K562 (cell line): Measurements from ENCODE around the gene CTBP2. TPM values are rescaled to one million over a fixed set of nuclear protein-coding genes. Genes with fewer than 3 reads are reported as not detected.

ENCODE experiments used
- ATAC-seq: fragments of 200-7000 bp; cut with Tn5 transposase; 3 replicates; pipeline ENCODE4 v1.9.1; 2020; ENCODE audit warnings: moderate library complexity
- BruUV-seq: library from RNA; stranded (reverse); fragments of 400-500 nt; replicated peaks from 2 replicates; lab custom pipeline; 2021; lab: Mats Ljungman, UMichigan
- CTCF ChIA-PET: fragments of 300-600 bp; formaldehyde crosslinking; extraction: SDS; loops from one replicate; lab custom pipeline; 2021; ENCODE audit warnings: low intra/inter-chr PET ratio; lab: Yijun Ruan, JAX
- POLR2A ChIA-PET: fragments of 300-600, 350-650 bp; sonication (Branson Sonifier 250); formaldehyde crosslinking; extraction: SDS; loops from one replicate; lab custom pipeline; 2021; ENCODE audit warnings: antibody characterized with exemption, inconsistent platforms; lab: Yijun Ruan, JAX
- DNase-seq, 4 experiments: peaks; one replicate each; pipeline versions ENCODE4 v3.0.0 to v3.0.0-alpha.2; 2011 to 2018; ENCODE audit warnings: low spot score in 3 of 4, mixed read lengths in 3 of 4; ENCODE audit errors: extremely low read depth in 1 of 4
- FAIRE-seq: peaks from 2 replicates; lab custom pipeline; 2011; peaks lifted over from hg19 to GRCh38; lab: Jason Lieb, UNC
- H2AFZ ChIP-seq: 2 replicates; pipeline ENCODE4 v1.6.0; 2011; ENCODE audit warnings: low read depth, low read length, control low read depth, inconsistent platforms
- H3K27ac ChIP-seq: fragments of 200-600 bp; 3 replicates; pipeline ENCODE4 v1.8.0; 2011; ENCODE audit warnings: low read depth, mild to moderate bottlenecking, control low read depth, inconsistent platforms, low read length, moderate library complexity, mixed read lengths; ENCODE audit errors: extremely low read depth
- H3K27me3 ChIP-seq, 2 experiments: fragments of 300-600 bp in 1 of 2; 2 replicates in 1 of 2; 3 replicates in 1 of 2; pipeline versions ENCODE4 v1.6.0 to v1.8.0; 2011; ENCODE audit warnings: inconsistent platforms in 2 of 2, low read length in 2 of 2, mild to moderate bottlenecking in 1 of 2, mixed read lengths in 1 of 2, moderate library complexity in 1 of 2; ENCODE audit not compliant: control insufficient read depth in 2 of 2, insufficient read depth in 2 of 2
- H3K36me3 ChIP-seq: fragments of 300-600 bp; 3 replicates; pipeline ENCODE4 v1.8.0; 2011; ENCODE audit warnings: mild to moderate bottlenecking, low read length, inconsistent platforms; ENCODE audit not compliant: control insufficient read depth, insufficient read depth
- H3K4me1 ChIP-seq, 2 experiments: fragments of 200-600 bp in 1 of 2; replicated peaks in 1 of 2; 2 replicates in 1 of 2; 3 replicates in 1 of 2; pipeline versions ENCODE4 v1.5.1 to v1.8.0; 2011; ENCODE audit warnings: inconsistent platforms in 2 of 2, low read length in 2 of 2, mild to moderate bottlenecking in 1 of 2, mixed read lengths in 1 of 2, moderate library complexity in 1 of 2; ENCODE audit not compliant: control insufficient read depth in 2 of 2, insufficient read depth in 2 of 2
- H3K4me2 ChIP-seq: 2 replicates; pipeline ENCODE4 v1.6.1; 2011; ENCODE audit warnings: low read length, control low read depth, inconsistent platforms, mixed read lengths; ENCODE audit not compliant: insufficient read depth
- H3K4me3 ChIP-seq: fragments of 200-600 bp; sonication (generic), shearing (Covaris generic); 2 replicates; pipeline ENCODE4 v1.5.1; 2016; ENCODE audit warnings: control low read depth, inconsistent platforms
- H3K79me2 ChIP-seq: fragments of 200-600 bp; 3 replicates; pipeline ENCODE4 v1.8.0; 2011; ENCODE audit warnings: low read length, inconsistent platforms; ENCODE audit not compliant: control insufficient read depth, insufficient read depth
- H3K9ac ChIP-seq, 2 experiments: 2 replicates each; pipeline versions ENCODE4 v1.6.0 to v1.6.1; 2011; ENCODE audit warnings: low read depth in 2 of 2, low read length in 2 of 2, control low read depth in 1 of 2, inconsistent platforms in 1 of 2, mild to moderate bottlenecking in 1 of 2, mixed read lengths in 1 of 2; ENCODE audit not compliant: insufficient read depth in 1 of 2
- H3K9me1 ChIP-seq: one replicate; pipeline ENCODE4 v1.6.0; 2011; ENCODE audit warnings: inconsistent platforms, mild to moderate bottlenecking, low read length, moderate library complexity; ENCODE audit not compliant: control insufficient read depth, insufficient read depth
- H3K9me3 ChIP-seq: replicated peaks from 2 replicates; pipeline ENCODE4 v1.5.1; 2011; ENCODE audit warnings: low read depth, low read length, inconsistent platforms; ENCODE audit not compliant: control insufficient read depth, insufficient read depth
- H4K20me1 ChIP-seq: replicated peaks from 2 replicates; pipeline ENCODE4 v1.6.1; 2011; ENCODE audit warnings: low read length, inconsistent platforms, mixed read lengths; ENCODE audit not compliant: control insufficient read depth, insufficient read depth
- GATA2 ChIP-seq: sonication (generic); formaldehyde crosslinking; IDR thresholded peaks from 2 replicates; pipeline ENCODE4 v1.4.0; 2020; ENCODE audit warnings: mild to moderate bottlenecking, missing genetic modification reagents
- POLR3G ChIP-seq: IDR thresholded peaks from 2 replicates; pipeline ENCODE4 v1.6.1; 2011; ENCODE audit not compliant: insufficient read length, insufficient replicate concordance; ENCODE audit errors: extremely low read depth
- ZFX ChIP-seq: sonication (generic); formaldehyde crosslinking; IDR thresholded peaks from 2 replicates; pipeline ENCODE4 v1.8.0; 2022; ENCODE audit warnings: mild to moderate bottlenecking, missing genetic modification reagents, moderate library complexity
- ZNF143 ChIP-seq: sonication (generic); formaldehyde crosslinking; IDR thresholded peaks from 2 replicates; pipeline ENCODE4 v1.9.0; 2022; ENCODE audit warnings: mild to moderate bottlenecking, missing genetic modification reagents
- WGBS: fragments of 100-300 bp; shearing (Covaris generic); methylation state at CpG from one replicate; pipeline ENCODE4 v1.1.6; 2016; ENCODE audit warnings: low coverage, mixed read lengths; ENCODE audit not compliant: insufficient coverage; ENCODE audit errors: missing lambda C conversion rate; 5-methylcytosine and 5-hydroxymethylcytosine counted together
- in situ Hi-C: fragments of 300-500 bp; cut with MboI; formaldehyde crosslinking; loops from 4 replicates; pipeline ENCODE4 v1.15.0; 2018; ENCODE audit warnings: inconsistent platforms, mixed read lengths
- intact Hi-C: fragments of 100-400 bp; cut with micrococcal nuclease; formaldehyde crosslinking; loops from 2 replicates; pipeline ENCODE4 v1.14.2; 2022
- polyA plus RNA-seq, 8 experiments: library from polyadenylated mRNA; depleted of rRNA in 4 of 8; stranded (reverse) in 5 of 8; unstranded in 3 of 8; fragments of >200 nt; fragmentation: Nextera tagmentation in 2 of 8; fragmentation: Illumina TruSeq in 1 of 8; extraction: Ambion mirVana in 2 of 8; extraction: Trizol in 1 of 8; gene quantifications; 2 replicates each; pipeline versions ENCODE4 v1.2.1 to v1.2.3, GENCODE V29; 2011 to 2014; ENCODE audit warnings: inconsistent platforms in 1 of 8, missing spikeins in 1 of 8
- total RNA-seq, 7 experiments: library from RNA; depleted of rRNA in 6 of 7; stranded (reverse); fragments of >200 nt in 6 of 7; fragmentation: Illumina TruSeq in 2 of 7; extraction: Trizol in 2 of 7; gene quantifications; 2 replicates each; pipeline versions ENCODE4 v1.2.1 to v1.2.3, GENCODE V29; 2011 to 2021; ENCODE audit warnings: low replicate concordance in 1 of 7
- TF ChIP-seq, protein P1 (sequence below): sonication (generic); formaldehyde crosslinking; IDR thresholded peaks from 2 replicates; pipeline ENCODE4 v1.8.1; 2023; ENCODE audit warnings: mild to moderate bottlenecking, missing genetic modification reagents

CTBP2 gene
- total and polyA plus RNA-seq, 9 of the 15 experiments (the other 6 are each of a cell fraction or from before 2014, with no cell fraction given), result 1.3 to 8.8 (median 5.1) TPM

DNA sequence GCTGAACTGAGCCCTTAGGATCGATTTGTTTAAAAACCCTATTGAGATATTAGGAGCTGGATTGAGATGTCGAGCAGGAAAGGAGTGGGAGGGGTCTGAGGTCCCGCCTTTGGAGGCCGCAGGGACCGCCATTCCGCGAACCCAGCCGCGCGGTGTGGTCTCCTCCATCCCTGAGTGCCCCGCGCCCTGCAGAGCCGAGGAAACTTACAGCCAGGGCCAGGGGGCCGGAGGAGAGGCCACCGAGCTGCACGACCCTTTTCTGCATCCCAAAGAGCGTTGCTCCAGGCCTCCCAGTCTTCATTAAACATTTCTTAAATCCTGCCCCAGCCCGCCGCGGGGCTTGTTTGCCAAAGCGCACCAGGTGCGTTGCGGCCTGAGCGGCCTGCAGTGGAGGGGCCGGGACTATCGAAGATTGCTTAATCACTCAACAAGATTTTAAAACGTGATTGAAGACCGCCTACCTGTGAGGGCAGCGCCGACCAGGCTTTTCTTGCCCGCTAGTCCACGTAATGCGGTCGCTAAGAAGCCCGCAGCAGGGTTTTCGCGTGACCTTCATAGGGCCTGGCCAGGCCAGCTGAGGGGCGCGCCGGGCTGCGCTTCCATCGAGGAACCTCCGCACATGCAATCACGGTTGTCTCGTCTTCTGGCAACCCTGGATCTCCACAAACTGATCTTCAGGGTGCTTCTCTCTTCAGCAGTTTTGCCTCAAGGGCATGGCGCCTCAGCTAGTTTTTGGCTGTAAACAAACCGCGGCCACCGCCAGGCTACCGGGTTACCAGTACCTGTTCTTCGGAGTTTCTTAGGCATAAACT is 2.0 kb upstream of the CTBP2 start:
- Histone ChIP-seq H3K79me2 (peaks cover 25% of the 10 kb centered on the region), H3K4me1 (peaks cover 0 to 25% of the 10 kb centered on the region in 2 experiments; a peak in 3 of 5 replicates), H3K9me1 (no peaks in the 10 kb centered on the region), H3K27me3 (no peaks in the 10 kb centered on the region; a peak in 1 of 5 replicates), H3K4me3 (peak overlapping the region; percentile 74), H3K9ac (peak overlapping the region; percentile 56 to 91), H2AFZ (peak overlapping the region; percentile 84), H3K9me3 (no peaks in the 10 kb centered on the region), H4K20me1 (no peaks in the 10 kb centered on the region), H3K4me2 (peak overlapping the region; percentile 69), H3K27ac (peak overlapping the region; percentile 83), H3K36me3 (no peaks in the 10 kb centered on the region)
- no peak for ATAC-seq
- intact Hi-C loops (no loop called here), in situ Hi-C loops (loop anchor here (25.0 kb wide), 1 partner anchor 225 kb away; the partner anchor contains the start of gene ZRANB1)
- FAIRE-seq, result no peak
- TF ChIP-seq, protein P1, sequence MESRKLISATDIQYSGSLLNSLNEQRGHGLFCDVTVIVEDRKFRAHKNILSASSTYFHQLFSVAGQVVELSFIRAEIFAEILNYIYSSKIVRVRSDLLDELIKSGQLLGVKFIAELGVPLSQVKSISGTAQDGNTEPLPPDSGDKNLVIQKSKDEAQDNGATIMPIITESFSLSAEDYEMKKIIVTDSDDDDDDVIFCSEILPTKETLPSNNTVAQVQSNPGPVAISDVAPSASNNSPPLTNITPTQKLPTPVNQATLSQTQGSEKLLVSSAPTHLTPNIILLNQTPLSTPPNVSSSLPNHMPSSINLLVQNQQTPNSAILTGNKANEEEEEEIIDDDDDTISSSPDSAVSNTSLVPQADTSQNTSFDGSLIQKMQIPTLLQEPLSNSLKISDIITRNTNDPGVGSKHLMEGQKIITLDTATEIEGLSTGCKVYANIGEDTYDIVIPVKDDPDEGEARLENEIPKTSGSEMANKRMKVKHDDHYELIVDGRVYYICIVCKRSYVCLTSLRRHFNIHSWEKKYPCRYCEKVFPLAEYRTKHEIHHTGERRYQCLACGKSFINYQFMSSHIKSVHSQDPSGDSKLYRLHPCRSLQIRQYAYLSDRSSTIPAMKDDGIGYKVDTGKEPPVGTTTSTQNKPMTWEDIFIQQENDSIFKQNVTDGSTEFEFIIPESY (CRISPR knock-in tag), result peak; percentile 79; the same call in 1 of the 2 replicates
- TF ChIP-seq POLR3G, result no peak
- TF ChIP-seq ZFX, result no peak
- no peak for TF ChIP-seq ZNF143
- TF ChIP-seq GATA2 (CRISPR knock-in tag), result no peak
- POLR2A ChIA-PET, result interaction anchor here (0.6 kb wide), 1 partner anchor 48 kb away, joined by 3 read pairs; no protein-coding TSS in a partner anchor
- no peak for DNase-seq
- CTCF ChIA-PET, result no interaction called here
- BruUV-seq, result no TSS peak
- WGBS, result 91% methylated on average over 13 of the region's 51 CpGs
